ENCODE results near the gene GABRB1.

- TF ChIP-seq CTCF (IDR thresholded peaks at IDR 0.05; ENCODE audit: low read depth, low read length) (no peak), EZH2phosphoT487 (IDR thresholded peaks at IDR 0.05; ENCODE audit: low read depth) (no peak)
These were observed 188.2 kb downstream of the GABRB1 start for GRCh38 chr4:47219586-47219985.
